Astrocyte of the spinal cord (primary cell): ENCODE results near the gene WDR64.

ENCODE experiments used
- DNase-seq: peaks from one replicate; pipeline ENCODE4 v3.0.0; 2011; ENCODE audit warnings: low read depth, low spot score
- H3K4me3 ChIP-seq: 2 replicates; pipeline ENCODE4 v1.5.1; 2011; ENCODE audit warnings: low read depth, mild to moderate bottlenecking, low read length, moderate library complexity
- in situ Hi-C: cut with HindIII; loops from 2 replicates; pipeline ENCODE4 v1.10.0; 2017; ENCODE audit warnings: low sequenced_read_pairs
- TF ChIP-seq, protein P1 (sequence below): IDR thresholded peaks from 2 replicates; pipeline ENCODE4 v1.5.1; 2012; ENCODE audit warnings: low read depth, mild to moderate bottlenecking, low read length, inconsistent platforms

Gene WDR64

DNA sequence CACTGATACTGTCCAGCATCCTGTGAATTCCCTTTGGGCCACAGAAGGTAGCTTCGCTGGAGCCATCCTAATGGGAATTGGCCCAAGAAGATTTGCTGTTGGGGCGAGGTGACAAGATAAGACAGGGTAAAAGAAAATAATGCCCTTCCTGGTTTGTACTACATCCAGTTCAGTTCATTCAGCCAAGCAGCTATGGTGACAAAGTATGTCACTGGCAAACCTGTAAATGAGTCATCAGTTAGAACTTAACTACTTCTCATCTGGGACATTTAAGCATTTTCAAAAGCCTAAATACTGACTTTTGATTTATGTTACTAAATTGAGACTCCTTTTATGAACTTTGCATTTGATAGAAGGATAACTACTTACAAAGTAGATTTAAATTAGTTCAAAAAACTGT lies 54.2 kb downstream of the WDR64 start:
- TF ChIP-seq, protein P1, sequence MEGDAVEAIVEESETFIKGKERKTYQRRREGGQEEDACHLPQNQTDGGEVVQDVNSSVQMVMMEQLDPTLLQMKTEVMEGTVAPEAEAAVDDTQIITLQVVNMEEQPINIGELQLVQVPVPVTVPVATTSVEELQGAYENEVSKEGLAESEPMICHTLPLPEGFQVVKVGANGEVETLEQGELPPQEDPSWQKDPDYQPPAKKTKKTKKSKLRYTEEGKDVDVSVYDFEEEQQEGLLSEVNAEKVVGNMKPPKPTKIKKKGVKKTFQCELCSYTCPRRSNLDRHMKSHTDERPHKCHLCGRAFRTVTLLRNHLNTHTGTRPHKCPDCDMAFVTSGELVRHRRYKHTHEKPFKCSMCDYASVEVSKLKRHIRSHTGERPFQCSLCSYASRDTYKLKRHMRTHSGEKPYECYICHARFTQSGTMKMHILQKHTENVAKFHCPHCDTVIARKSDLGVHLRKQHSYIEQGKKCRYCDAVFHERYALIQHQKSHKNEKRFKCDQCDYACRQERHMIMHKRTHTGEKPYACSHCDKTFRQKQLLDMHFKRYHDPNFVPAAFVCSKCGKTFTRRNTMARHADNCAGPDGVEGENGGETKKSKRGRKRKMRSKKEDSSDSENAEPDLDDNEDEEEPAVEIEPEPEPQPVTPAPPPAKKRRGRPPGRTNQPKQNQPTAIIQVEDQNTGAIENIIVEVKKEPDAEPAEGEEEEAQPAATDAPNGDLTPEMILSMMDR, result no peak
- H3K4me3 ChIP-seq, result no peak overlapping the region
- DNase-seq, result no peak
- in situ Hi-C loops, result no loop called here

DNA sequence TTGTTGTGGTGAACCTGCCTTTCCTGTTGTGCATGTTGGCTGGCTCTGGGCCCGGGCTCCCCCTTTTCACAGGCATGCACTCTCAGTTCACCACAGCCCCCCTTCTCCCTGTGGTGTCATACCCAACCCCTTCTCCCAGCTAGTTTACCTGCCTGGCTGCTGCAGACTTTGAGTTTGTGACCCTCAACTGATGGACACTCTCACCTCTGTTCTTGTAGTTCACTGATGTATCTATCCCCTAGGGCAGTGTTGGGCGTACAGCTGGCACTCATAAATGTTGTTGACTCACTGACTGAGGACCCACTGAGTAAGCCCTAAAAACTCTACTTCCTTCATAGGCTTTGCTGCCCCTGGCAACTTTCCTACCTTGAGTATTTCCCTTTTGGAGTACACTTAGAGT lies 54.9 kb downstream of the WDR64 start:
- in situ Hi-C loops, result no loop called here
- DNase-seq, result peak; percentile 38
- TF ChIP-seq, protein P1, result no peak
- H3K4me3 ChIP-seq, result no peak overlapping the region

GRCh38 chr1:241707442-241707841 lies 55.4 kb downstream of the WDR64 start:
- no peak for DNase-seq
- TF ChIP-seq, protein P1, result no peak
- in situ Hi-C loops, result no loop called here
- no peak overlapping the region for H3K4me3 ChIP-seq

- TF ChIP-seq, protein P1, result no peak
- no peak for DNase-seq
- no peak overlapping the region for H3K4me3 ChIP-seq
- in situ Hi-C loops, result no loop called here
These were observed 59.2 kb downstream of the WDR64 start for GRCh38 chr1:241711326-241711725.

DNA sequence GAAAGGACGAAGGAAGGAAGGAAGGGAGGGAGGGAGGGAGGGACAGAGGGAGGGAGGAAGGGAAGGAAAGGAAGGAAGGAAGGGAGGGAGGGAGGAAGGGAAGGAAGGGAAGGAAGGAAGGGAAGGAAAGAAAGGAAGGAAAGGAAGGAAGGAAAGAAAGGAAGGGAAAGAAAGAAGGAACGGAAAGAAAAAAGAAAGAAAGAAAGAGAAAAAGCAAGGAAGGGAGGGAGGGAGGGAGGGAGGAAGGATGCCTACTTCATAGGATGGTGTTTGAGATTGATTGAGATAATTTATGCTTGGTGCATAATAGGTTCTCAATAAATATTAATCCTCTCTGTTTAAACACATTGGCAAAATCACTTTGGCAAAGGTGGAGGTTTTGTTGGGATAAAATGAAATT lies 61.2 kb downstream of the WDR64 start:
- H3K4me3 ChIP-seq, result no peak overlapping the region
- no peak for DNase-seq
- TF ChIP-seq, protein P1, result no peak
- in situ Hi-C loops, result no loop called here

DNA sequence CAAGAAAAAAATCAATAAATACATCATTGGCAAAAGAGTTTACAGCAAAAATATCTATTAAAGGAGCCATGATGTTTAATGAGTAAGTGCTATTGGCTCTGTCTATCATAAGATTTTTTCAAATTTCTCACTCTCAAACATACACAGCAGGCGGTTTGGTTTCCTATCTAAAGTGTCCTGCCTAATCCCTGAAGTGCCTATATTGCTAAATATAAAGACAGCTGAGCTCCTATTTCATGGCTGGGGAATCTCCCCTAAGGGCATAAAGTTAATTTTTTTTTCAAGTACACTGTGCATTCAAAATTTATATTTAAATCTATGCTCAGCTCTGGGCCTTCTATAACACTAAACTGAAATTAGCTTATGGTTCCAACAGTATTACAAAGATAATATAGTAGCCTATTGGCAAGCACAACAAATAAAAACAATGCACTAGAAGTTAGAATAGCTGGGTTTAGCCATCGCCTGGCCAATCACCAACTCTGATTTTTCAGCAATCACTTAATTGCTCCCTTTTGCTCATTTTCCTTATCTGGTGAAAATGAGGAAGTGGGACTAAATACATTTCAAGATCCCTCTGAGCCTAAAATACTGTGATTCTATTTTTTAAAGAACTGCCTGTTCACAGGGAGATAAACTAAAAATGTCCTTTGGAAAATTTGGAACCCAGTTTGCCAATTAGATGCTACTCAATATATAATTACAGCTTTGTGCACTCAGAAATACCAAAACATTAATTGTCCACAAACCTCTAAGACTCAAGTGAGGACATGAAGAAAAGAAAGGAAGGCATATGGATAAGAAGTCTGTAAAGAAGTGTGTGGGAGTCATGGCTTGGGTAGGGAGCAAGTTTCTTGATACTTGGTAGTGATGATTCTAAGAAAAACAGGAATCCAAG lies 62.5 kb downstream of the WDR64 start:
- H3K4me3 ChIP-seq, result no peak overlapping the region
- TF ChIP-seq, protein P1, result no peak
- in situ Hi-C loops, result no loop called here
- no peak for DNase-seq
